GM23338 (cell line): ENCODE data around the gene RXRA. TPM values are rescaled to one million over a fixed set of nuclear protein-coding genes. Genes with fewer than 3 reads are reported as not detected.

Experiments used
- ATAC-seq: fragments of 200-7000 bp; cut with Tn5 transposase; 3 replicates; pipeline ENCODE4 v1.9.1; 2020
- DNase-seq: peaks from one replicate; pipeline ENCODE4 v3.0.0-alpha.2; 2015; ENCODE audit warnings: low spot score
- H2AFZ ChIP-seq: fragments of 200-600 bp; sonication (generic); 2 replicates; pipeline ENCODE4 v1.8.0; 2016; ENCODE audit warnings: antibody characterized with exemption, mild to moderate bottlenecking, moderate library complexity
- H3F3A ChIP-seq: fragments of 200-600 bp; sonication (generic); replicated peaks from 2 replicates; pipeline ENCODE4 v1.8.0; 2017; ENCODE audit warnings: antibody characterized with exemption, mixed run types, low read depth
- H3K27ac ChIP-seq: fragments of 200-600 bp; sonication (generic); 2 replicates; pipeline ENCODE4 v1.6.1; 2016; ENCODE audit warnings: low read depth
- H3K27me3 ChIP-seq: fragments of 200-600 bp; sonication (generic); 2 replicates; pipeline ENCODE4 v1.8.0; 2016; ENCODE audit warnings: mild to moderate bottlenecking, mixed run types, moderate library complexity; ENCODE audit not compliant: insufficient read depth
- H3K36me3 ChIP-seq: fragments of 200-600 bp; sonication (generic); 2 replicates; pipeline ENCODE4 v1.8.0; 2016; ENCODE audit warnings: mild to moderate bottlenecking; ENCODE audit not compliant: insufficient read depth
- H3K4me1 ChIP-seq: fragments of 200-600 bp; sonication (generic); 2 replicates; pipeline ENCODE4 v1.8.0; 2016; ENCODE audit warnings: mild to moderate bottlenecking, moderate library complexity; ENCODE audit not compliant: insufficient read depth
- H3K4me2 ChIP-seq: fragments of 200-600 bp; sonication (generic); 2 replicates; pipeline ENCODE4 v1.7.1; 2017; ENCODE audit warnings: mixed run types
- H3K4me3 ChIP-seq: fragments of 200-600 bp; sonication (generic); 2 replicates; pipeline ENCODE4 v1.6.1; 2016; ENCODE audit warnings: mixed run types
- H3K79me2 ChIP-seq: fragments of 200-600 bp; sonication (generic); replicated peaks from 2 replicates; pipeline ENCODE4 v1.8.0; 2017; ENCODE audit warnings: mild to moderate bottlenecking; ENCODE audit not compliant: insufficient read depth
- H3K9me2 ChIP-seq: fragments of 200-600 bp; sonication (generic); 2 replicates; pipeline ENCODE4 v1.8.0; 2017; ENCODE audit not compliant: insufficient read depth
- H4K20me1 ChIP-seq: fragments of 200-600 bp; sonication (generic); replicated peaks from 2 replicates; pipeline ENCODE4 v1.8.0; 2017; ENCODE audit warnings: mild to moderate bottlenecking; ENCODE audit not compliant: insufficient read depth
- H3K27ac Mint-ChIP-seq: 2 replicates; pipeline ENCODE4 v1.8.0; 2020; ENCODE audit warnings: inconsistent platforms, mild to moderate bottlenecking, moderate library complexity, mixed read lengths
- H3K27me3 Mint-ChIP-seq: 3 replicates; pipeline ENCODE4 v1.8.0; 2022; ENCODE audit warnings: low read depth, mild to moderate bottlenecking, moderate library complexity, mixed read lengths, inconsistent platforms; ENCODE audit not compliant: insufficient read depth, poor library complexity
- H3K36me3 Mint-ChIP-seq: 3 replicates; pipeline ENCODE4 v1.8.0; 2021; ENCODE audit warnings: low read depth, mild to moderate bottlenecking, inconsistent platforms, moderate library complexity, mixed read lengths
- H3K4me1 Mint-ChIP-seq: 3 replicates; pipeline ENCODE4 v1.8.0; 2020; ENCODE audit warnings: mild to moderate bottlenecking, inconsistent platforms, mixed read lengths
- H3K4me3 Mint-ChIP-seq: 3 replicates; pipeline ENCODE4 v1.8.0; 2021; ENCODE audit warnings: moderate library complexity, mild to moderate bottlenecking, inconsistent platforms, mixed read lengths
- H3K9me3 Mint-ChIP-seq: 3 replicates; pipeline ENCODE4 v1.8.0; 2020; ENCODE audit warnings: moderate library complexity, mild to moderate bottlenecking, inconsistent platforms, mixed read lengths
- CREB1 ChIP-seq: fragments of 250-450 bp; sonication (Bioruptor Pico); IDR thresholded peaks from 2 replicates; pipeline ENCODE4 v1.5.0; 2020; ENCODE audit warnings: low read depth, mild to moderate bottlenecking, moderate library complexity
- CTCF ChIP-seq, 2 experiments: fragments of 200-600 bp in 1 of 2; sonication (generic) in 1 of 2; conservative IDR thresholded peaks; 2 replicates each; pipeline versions ENCODE4 v1.5.1 to v1.6.1; 2016 to 2017; ENCODE audit warnings: antibody characterized with exemption in 2 of 2, low read depth in 2 of 2, mild to moderate bottlenecking in 2 of 2, moderate library complexity in 1 of 2
- ETS1 ChIP-seq: IDR thresholded peaks from 2 replicates; pipeline ENCODE4 v1.6.1; 2016; ENCODE audit warnings: antibody characterized with exemption
- EZH2 ChIP-seq: fragments of 200-600 bp; sonication (generic); IDR thresholded peaks from one replicate; pipeline ENCODE4 v1.8.0; 2017; ENCODE audit warnings: antibody characterized with exemption, mild to moderate bottlenecking, low read depth; ENCODE audit not compliant: unreplicated experiment
- EZH2phosphoT487 ChIP-seq: fragments of 200-600 bp; sonication (generic); IDR thresholded peaks from one replicate; pipeline ENCODE4 v1.8.1; 2018; ENCODE audit warnings: antibody characterized with exemption; ENCODE audit not compliant: unreplicated experiment
- JUNB ChIP-seq: IDR thresholded peaks from one replicate; pipeline ENCODE4 v1.6.1; 2016; ENCODE audit warnings: antibody characterized with exemption; ENCODE audit not compliant: unreplicated experiment
- NANOG ChIP-seq: IDR thresholded peaks from 2 replicates; pipeline ENCODE4 v1.6.1; 2016; ENCODE audit warnings: antibody characterized with exemption, borderline replicate concordance
- POLR2AphosphoS5 ChIP-seq: IDR thresholded peaks from 2 replicates; pipeline ENCODE4 v1.6.1; 2016; ENCODE audit warnings: antibody characterized with exemption, low read depth
- REST ChIP-seq: IDR thresholded peaks from one replicate; pipeline ENCODE4 v1.6.1; 2018; ENCODE audit warnings: antibody characterized with exemption; ENCODE audit not compliant: unreplicated experiment
- STAT1 ChIP-seq: IDR thresholded peaks from one replicate; pipeline ENCODE4 v1.6.1; 2016; ENCODE audit warnings: antibody characterized with exemption; ENCODE audit not compliant: unreplicated experiment
- ZNF114 ChIP-seq: fragments of 250-450 bp; sonication (Bioruptor Pico); IDR thresholded peaks from 2 replicates; pipeline ENCODE4 v1.5.0; 2020; ENCODE audit warnings: mild to moderate bottlenecking, moderate library complexity
- ZNF331 ChIP-seq: fragments of 250-450 bp; sonication (Bioruptor Pico); IDR thresholded peaks from 2 replicates; pipeline ENCODE4 v1.5.0; 2020; ENCODE audit warnings: low read depth, mild to moderate bottlenecking, moderate library complexity
- ZNF462 ChIP-seq: fragments of 250-450 bp; sonication (Bioruptor Pico); IDR thresholded peaks from 2 replicates; pipeline ENCODE4 v1.5.0; 2020; ENCODE audit warnings: mild to moderate bottlenecking, moderate library complexity
- polyA plus RNA-seq: library from polyadenylated mRNA; unstranded; fragments of >200 nt; fragmentation: Nextera tagmentation; extraction: Ambion mirVana; gene quantifications from 2 replicates; pipeline ENCODE4 v1.2.1, GENCODE V29; 2016
- total RNA-seq: library from RNA; depleted of rRNA; stranded (reverse); fragments of >200 nt; shearing (Covaris generic); gene quantifications from 2 replicates; pipeline ENCODE4 v1.2.3, GENCODE V29; 2014

RXRA gene
- total and polyA plus RNA-seq, 2 experiments from 2014 or later, result 4.9 to 17.9 TPM

GRCh38 chr9:134433909-134434882, 107.9 kb downstream of the RXRA start:
- no peaks in the 10 kb centered on the region for H3K79me2 ChIP-seq
- H3K4me2 ChIP-seq, result no peak overlapping the region
- Mint-ChIP-seq H3K4me1 (peaks cover 3% of the 10 kb centered on the region; the same call in 2 of the 3 replicates), H3K27me3 (peaks cover 4% of the 10 kb centered on the region), H3K9me3 (no peaks in the 10 kb centered on the region), H3K27ac (no peak overlapping the region), H3K4me3 (no peak overlapping the region), H3K36me3 (peaks cover 10% of the 10 kb centered on the region)
- DNase-seq (no peak), ATAC-seq (no peak)
- H3K4me1 ChIP-seq, result no peaks in the 10 kb centered on the region
- H3K9me2 ChIP-seq, result no peaks in the 10 kb centered on the region
- no peaks in the 10 kb centered on the region for H3K27me3 ChIP-seq
- H4K20me1 ChIP-seq, result no peaks in the 10 kb centered on the region; the same call in 1 of the 2 replicates
- H3K36me3 ChIP-seq, result no peaks in the 10 kb centered on the region
- H3K4me3 ChIP-seq, result no peak overlapping the region
- no peak overlapping the region for H3K27ac ChIP-seq
- H2AFZ ChIP-seq, result no peak overlapping the region
- no peaks in the 10 kb centered on the region for H3F3A ChIP-seq
- TF ChIP-seq NANOG (no peak), ETS1 (no peak), JUNB (no peak), STAT1 (no peak), ZNF462 (CRISPR knock-in tag) (no peak), CTCF (conservative IDR thresholded peaks at IDR 0.05; ENCODE audit: low read depth in 2 of 2) (no peak), ZNF114 (CRISPR knock-in tag) (no peak), POLR2AphosphoS5 (no peak), REST (no peak), EZH2 (no peak), ZNF331 (CRISPR knock-in tag) (no peak), EZH2phosphoT487 (no peak), CREB1 (CRISPR knock-in tag) (no peak)
